ENCODE results near the gene FMNL1.

FMNL1 gene

GRCh38 chr17:45266372-45266926, 44.8 kb downstream of the FMNL1 start:
- POLR2A ChIA-PET: no interaction called here
- TF ChIP-seq CTCF (IDR thresholded peaks at IDR 0.05; ENCODE audit: control extremely low read depth, extremely low read depth, low read depth, missing control alignments): no peak
- DNase-seq (ENCODE audit: extremely low spot score): no peak
- CTCF ChIA-PET: interaction anchor here (1.4 to 5.7 kb wide), 8 partner anchors 10 to 131 kb away, joined by 3 to 26 read pairs (median 8); partner anchors contain the start of gene ACBD4

- CTCF ChIA-PET: interaction anchor here (1.0 to 5.7 kb wide), 6 partner anchors 9 to 160 kb away, joined by 3 to 26 read pairs (median 10); partner anchors contain the start of gene ACBD4
- DNase-seq (ENCODE audit: extremely low spot score): no peak
- POLR2A ChIA-PET: no interaction called here
- no peak for TF ChIP-seq CTCF (IDR thresholded peaks at IDR 0.05; ENCODE audit: control extremely low read depth, extremely low read depth, low read depth, missing control alignments)
These were observed 45.9 kb downstream of the FMNL1 start for GRCh38 chr17:45267436-45268055.

GRCh38 chr17:45269912-45270311, 48.2 kb downstream of the FMNL1 start:
- TF ChIP-seq CTCF (IDR thresholded peaks at IDR 0.05; ENCODE audit: control extremely low read depth, extremely low read depth, low read depth, missing control alignments): no peak
- POLR2A ChIA-PET: no interaction called here
- CTCF ChIA-PET: interaction anchor here (0.9 to 28.2 kb wide), 8 partner anchors 15 to 120 kb away, joined by 3 to 497 read pairs (median 5); no protein-coding TSS in a partner anchor
- DNase-seq (ENCODE audit: extremely low spot score): no peak

- peak; percentile 45 for TF ChIP-seq CTCF (IDR thresholded peaks at IDR 0.05; ENCODE audit: control extremely low read depth, extremely low read depth, low read depth, missing control alignments)
- DNase-seq (ENCODE audit: extremely low spot score): no peak
- POLR2A ChIA-PET: interaction anchor here (0.6 kb wide), 1 partner anchor 405 kb away, joined by 3 read pairs; no protein-coding TSS in a partner anchor
- CTCF ChIA-PET: interaction anchor here (0.6 to 28.2 kb wide), 14 partner anchors 9 to 119 kb away, joined by 3 to 497 read pairs (median 5); partner anchors contain the start of gene MAP3K14
These were observed 49.2 kb downstream of the FMNL1 start for GRCh38 chr17:45270828-45271418.

- POLR2A ChIA-PET: interaction anchor here (0.6 kb wide), 1 partner anchor 405 kb away, joined by 3 read pairs; no protein-coding TSS in a partner anchor
- TF ChIP-seq CTCF (IDR thresholded peaks at IDR 0.05; ENCODE audit: control extremely low read depth, extremely low read depth, low read depth, missing control alignments): no peak
- no peak for DNase-seq (ENCODE audit: extremely low spot score)
- CTCF ChIA-PET: interaction anchor here (0.9 to 28.2 kb wide), 11 partner anchors 9 to 119 kb away, joined by 3 to 497 read pairs (median 5); no protein-coding TSS in a partner anchor
These were observed 49.9 kb downstream of the FMNL1 start for GRCh38 chr17:45271603-45272002.

GRCh38 chr17:45273551-45273957, 51.9 kb downstream of the FMNL1 start:
- DNase-seq (ENCODE audit: extremely low spot score): no peak
- no peak for TF ChIP-seq CTCF (IDR thresholded peaks at IDR 0.05; ENCODE audit: control extremely low read depth, extremely low read depth, low read depth, missing control alignments)
- ChIA-PET CTCF (interaction anchor here (0.9 to 28.2 kb wide), 3 partner anchors 76 to 117 kb away, joined by 3 to 497 read pairs (median 3); no protein-coding TSS in a partner anchor), POLR2A (no interaction called here)
